CD4-positive, CD25-positive, alpha-beta regulatory T cell (primary cell): ENCODE results near the gene GABPB1. TPM values are rescaled to one million over a fixed set of nuclear protein-coding genes. Genes with fewer than 3 reads are reported as not detected.
A peak's percentile ranks its signal among the peaks of the same experiment; 100 is the strongest.
"Not testable (repeated sequence)": the region's sequence is repeated elsewhere in the genome, so short reads cannot be mapped to it uniquely, and the experiment has no call there.

ENCODE experiments used
- ATAC-seq, 2 donors: fragments of 150-1000 bp; cut with Tn5 transposase; one replicate each; pipeline ENCODE4 v1.10.0; 2021; ENCODE audit warnings: low read depth in 2 of 2, moderate number of reproducible peaks in 2 of 2, moderate library complexity in 1 of 2
- DNase-seq, 3 donors: peaks; one replicate each; pipeline versions ENCODE4 v3.0.0 to v3.0.0-alpha.2; 2012 to 2022; ENCODE audit warnings: mixed read lengths in 1 of 3
- H3K27ac ChIP-seq: one replicate; pipeline ENCODE4 v1.7.0; 2013; ENCODE audit warnings: mild to moderate bottlenecking, low read length; ENCODE audit not compliant: insufficient read depth, poor library complexity, severe bottlenecking
- H3K27me3 ChIP-seq: one replicate; pipeline ENCODE4 v1.7.0; 2013; ENCODE audit warnings: low read length; ENCODE audit not compliant: control insufficient read depth, insufficient read depth
- H3K36me3 ChIP-seq: one replicate; pipeline ENCODE4 v1.7.0; 2013; ENCODE audit warnings: mild to moderate bottlenecking, low read length, moderate library complexity; ENCODE audit not compliant: control insufficient read depth, insufficient read depth
- H3K4me1 ChIP-seq: 2 replicates; pipeline ENCODE4 v1.7.0; 2013; ENCODE audit warnings: mild to moderate bottlenecking, low read length; ENCODE audit not compliant: insufficient read depth, control insufficient read depth, poor library complexity, severe bottlenecking
- H3K4me3 ChIP-seq: one replicate; pipeline ENCODE4 v1.7.0; 2013; ENCODE audit warnings: low read depth, mild to moderate bottlenecking, low read length, moderate library complexity
- H3K9me3 ChIP-seq, 2 experiments: 1 replicate in 1 of 2; 2 replicates in 1 of 2; pipeline ENCODE4 v1.7.0; 2013; ENCODE audit warnings: low read length in 2 of 2, mild to moderate bottlenecking in 1 of 2, moderate library complexity in 1 of 2; ENCODE audit not compliant: control insufficient read depth in 2 of 2
- H3K27ac Mint-ChIP-seq, 3 donors: one replicate each; pipeline ENCODE4 v1.8.0; 2020 to 2022; ENCODE audit warnings: mild to moderate bottlenecking in 3 of 3, mixed read lengths in 3 of 3, moderate library complexity in 2 of 3
- H3K27me3 Mint-ChIP-seq: one replicate; pipeline ENCODE4 v1.8.0; 2022; ENCODE audit warnings: mild to moderate bottlenecking, mixed read lengths
- H3K36me3 Mint-ChIP-seq: one replicate; pipeline ENCODE4 v1.8.0; 2020; ENCODE audit warnings: mixed read lengths
- H3K4me1 Mint-ChIP-seq, 4 donors: one replicate each; pipeline ENCODE4 v1.8.0; 2020 to 2022; ENCODE audit warnings: mixed read lengths in 4 of 4, mild to moderate bottlenecking in 1 of 4
- H3K4me3 Mint-ChIP-seq, 4 donors: one replicate each; pipeline ENCODE4 v1.8.0; 2020 to 2022; ENCODE audit warnings: mild to moderate bottlenecking in 4 of 4, mixed read lengths in 4 of 4, moderate library complexity in 3 of 4
- H3K9me3 Mint-ChIP-seq, 7 donors: one replicate each; pipeline ENCODE4 v1.8.0; 2020 to 2022; ENCODE audit warnings: mixed read lengths in 7 of 7, mild to moderate bottlenecking in 3 of 7, moderate library complexity in 2 of 7
- polyA plus RNA-seq, 4 donors: library from polyadenylated mRNA; unstranded; fragments of 300-500 nt; fragmentation: Illumina TruSeq; gene quantifications; one replicate each; pipeline ENCODE4 v1.2.3, GENCODE V29; 2021
- total RNA-seq: library from RNA; stranded (reverse); gene quantifications from one replicate; pipeline ENCODE4 v1.2.3, GENCODE V29; 2022

The GABPB1 gene
- total RNA-seq, result 31.0 TPM
- 10 to 100 TPM; 29.9 to 38.3 (median 34.2) TPM for polyA plus RNA-seq

DNA sequence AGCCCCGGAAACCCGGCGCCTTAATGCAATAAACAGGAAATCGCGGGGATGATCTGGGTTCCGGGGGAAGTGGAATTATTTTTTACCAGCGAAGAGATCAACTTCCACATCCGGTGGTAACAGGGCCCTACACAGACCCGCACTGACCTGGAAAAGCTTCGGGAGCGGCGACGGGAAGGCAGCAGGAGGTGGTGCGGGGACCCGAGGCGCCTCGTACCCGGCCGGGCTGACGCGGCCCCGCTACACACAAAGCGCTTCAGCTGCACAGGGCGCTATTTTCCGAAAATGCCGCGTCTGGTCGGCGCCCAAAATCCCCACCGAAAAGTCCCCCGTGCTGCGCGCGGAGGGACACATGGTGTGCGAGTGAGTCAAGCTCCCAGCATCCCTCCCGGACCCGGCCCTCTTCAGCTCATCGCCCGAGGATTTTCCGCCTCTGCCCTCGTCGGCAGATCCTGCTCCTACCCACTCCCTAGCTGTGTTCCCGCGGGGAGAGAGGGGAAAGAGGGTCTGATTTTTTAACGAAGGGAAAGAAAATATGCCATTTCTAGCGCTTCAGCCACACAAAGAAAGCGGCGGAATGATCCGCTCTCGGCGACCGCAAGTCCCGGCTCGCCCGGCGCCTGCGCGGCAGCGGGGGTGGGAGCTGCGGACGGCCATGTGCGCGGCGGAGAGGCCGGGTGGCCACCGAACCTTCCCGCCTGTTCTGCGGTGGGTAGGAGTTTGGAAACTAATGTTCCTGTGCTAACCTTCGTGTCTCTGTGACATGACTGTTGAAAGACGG lies at the start of gene GABPB1:
Gene GABPB1 (minus strand): TSS at position 361 of the 781 bp plus-strand sequence. CDS start 45,400 bp downstream, outside the sequence.
- peaks cover 53% of the 10 kb centered on the region for H3K4me1 ChIP-seq
- H3K36me3 Mint-ChIP-seq, result peaks cover 26% of the 10 kb centered on the region
- peak within 1 kb of the TSS; percentile 95 to 99 (median 98) for H3K4me3 Mint-ChIP-seq
- no peaks in the 10 kb centered on the region for H3K9me3 ChIP-seq
- H3K27ac ChIP-seq, result peak within 1 kb of the TSS; percentile 99
- H3K27ac Mint-ChIP-seq, result peak within 1 kb of the TSS; percentile 99
- peaks cover 27 to 61% (median 50%) of the 10 kb centered on the region in 4 donors for H3K4me1 Mint-ChIP-seq
- ATAC-seq, result peak; percentile 47 to 51
- H3K36me3 ChIP-seq, result no peaks in the 10 kb centered on the region
- DNase-seq, result peak; percentile 76 to 95 (median 90)
- H3K27me3 Mint-ChIP-seq, result peaks cover 10% of the 10 kb centered on the region
- H3K27me3 ChIP-seq, result no peaks in the 10 kb centered on the region
- H3K4me3 ChIP-seq, result peak within 1 kb of the TSS; percentile 99
- peaks cover 0 to 3% (median 0%) of the 10 kb centered on the region in 7 donors for H3K9me3 Mint-ChIP-seq

DNA sequence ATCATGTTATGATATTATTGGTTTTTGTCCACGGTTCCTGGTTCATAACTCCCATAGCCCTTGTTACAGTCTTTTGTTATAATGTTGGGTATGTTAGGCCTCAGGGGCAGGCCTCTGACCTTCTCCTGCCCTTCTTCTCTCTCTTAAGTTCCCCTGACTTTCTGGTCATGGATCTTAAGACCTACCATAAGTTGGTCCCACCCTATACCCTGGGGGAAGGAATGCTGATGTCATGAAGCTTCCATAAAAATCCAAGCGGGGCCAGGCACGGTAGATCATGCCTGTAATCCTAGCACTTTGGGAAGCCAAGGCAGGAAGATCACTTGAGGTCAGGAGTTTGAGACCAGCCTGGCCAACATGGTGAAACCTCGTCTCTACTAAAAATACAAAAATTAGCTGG lies 36.6 kb upstream of the GABPB1 start:
- not testable (repeated sequence) for H3K9me3 ChIP-seq, ATAC-seq, H3K4me3 Mint-ChIP-seq, H3K4me3 ChIP-seq, H3K9me3 Mint-ChIP-seq, H3K36me3 Mint-ChIP-seq, H3K4me1 ChIP-seq, H3K36me3 ChIP-seq, H3K27me3 ChIP-seq, H3K4me1 Mint-ChIP-seq, H3K27ac Mint-ChIP-seq, H3K27me3 Mint-ChIP-seq, H3K27ac ChIP-seq, DNase-seq

DNA sequence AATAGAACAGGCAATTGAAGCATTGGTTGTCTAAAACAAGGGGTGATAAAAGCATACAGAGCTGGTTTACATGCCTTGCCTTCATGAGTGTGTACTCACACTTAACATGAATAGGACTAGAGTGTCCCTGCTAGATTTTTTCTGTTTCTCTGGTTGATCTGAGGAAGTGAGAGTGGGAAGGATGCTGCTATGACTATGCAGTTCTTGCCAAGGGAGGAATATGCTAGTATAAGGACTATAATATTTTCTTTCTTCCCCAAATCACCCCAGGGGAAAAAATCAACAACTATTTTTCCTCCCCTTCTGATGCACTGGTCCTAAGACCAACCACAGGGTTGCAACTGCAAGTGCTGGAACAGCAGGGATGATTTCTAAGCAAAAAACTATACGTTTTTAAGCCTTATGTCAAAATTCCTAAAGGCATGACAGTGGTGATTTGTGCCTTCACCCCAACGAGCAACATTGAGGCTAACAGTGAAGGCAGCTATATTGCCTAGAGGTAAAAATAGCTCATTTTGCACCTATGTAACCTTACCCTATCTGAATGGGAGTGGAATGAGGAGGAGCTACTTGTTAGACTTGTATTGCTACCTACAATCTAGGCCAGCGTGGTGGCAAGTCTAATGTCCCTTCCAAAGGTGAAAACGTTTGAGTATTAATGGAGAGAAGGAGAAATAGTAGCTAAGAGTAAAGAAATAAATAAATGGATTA lies 35.7 kb upstream of the GABPB1 start:
- DNase-seq, result no peak
- H3K36me3 Mint-ChIP-seq, result peaks cover 5% of the 10 kb centered on the region

DNA sequence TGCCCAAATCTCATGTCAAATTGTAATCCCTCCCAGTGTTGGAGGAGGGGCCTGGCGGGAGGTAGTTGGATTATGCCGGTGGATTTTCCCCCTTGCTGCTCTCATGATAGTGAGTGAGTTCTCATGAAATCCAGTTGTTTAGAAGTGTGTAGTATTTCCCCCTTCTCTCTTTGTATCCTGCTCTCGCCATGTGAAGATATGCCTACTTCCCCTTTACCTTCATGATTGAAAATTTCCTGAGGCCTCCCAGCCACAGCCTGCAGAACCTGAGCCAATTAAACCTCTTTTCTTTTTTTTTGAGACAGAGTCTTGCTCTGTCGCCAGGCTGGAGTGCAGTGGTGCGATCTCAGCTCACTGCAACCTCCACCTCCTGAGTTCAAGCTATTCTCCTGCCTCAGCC lies 27.4 kb upstream of the GABPB1 start:
- H3K36me3 ChIP-seq, H3K36me3 Mint-ChIP-seq, H3K4me3 ChIP-seq: not testable (repeated sequence)

More for the DNA sequence above, 35.7 kb upstream of the GABPB1 start:
- Histone ChIP-seq H3K9me3 (no peaks in the 10 kb centered on the region), H3K27ac (no peak overlapping the region), H3K4me1 (no peaks in the 10 kb centered on the region), H3K36me3 (no peaks in the 10 kb centered on the region), H3K27me3 (no peaks in the 10 kb centered on the region), H3K4me3 (no peak overlapping the region)
- Mint-ChIP-seq H3K27ac (no peak overlapping the region), H3K27me3 (no peaks in the 10 kb centered on the region), H3K4me1 (no peaks in the 10 kb centered on the region), H3K4me3 (no peak overlapping the region), H3K9me3 (peaks cover 0 to 1% (median 0%) of the 10 kb centered on the region in 7 donors)
- no peak for ATAC-seq

DNA sequence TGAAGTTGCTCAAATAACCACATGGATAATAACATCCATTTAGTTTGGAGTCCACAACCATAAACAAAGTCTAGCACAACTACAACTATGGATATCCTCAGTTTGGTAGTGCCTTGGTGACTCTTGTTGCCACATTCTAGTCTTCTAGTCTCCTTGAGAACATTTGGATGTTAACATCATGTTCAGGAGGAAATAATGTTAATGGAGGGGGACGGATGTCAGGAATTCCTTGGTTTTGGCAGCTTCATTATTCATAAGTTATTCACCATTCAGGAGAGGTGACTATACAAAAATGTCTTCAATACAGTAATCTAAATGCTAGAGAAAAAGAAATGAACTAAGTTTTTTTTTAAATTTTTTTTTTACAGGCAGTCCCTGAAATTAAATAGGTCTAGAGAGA lies 26.4 kb upstream of the GABPB1 start:
- peaks cover 2 to 11% (median 7%) of the 10 kb centered on the region in 4 donors for H3K4me1 Mint-ChIP-seq
- Histone ChIP-seq H3K27me3 (no peaks in the 10 kb centered on the region), H3K27ac (no peak overlapping the region), H3K36me3 (no peaks in the 10 kb centered on the region), H3K4me1 (no peaks in the 10 kb centered on the region), H3K9me3 (no peaks in the 10 kb centered on the region), H3K4me3 (no peak overlapping the region)
- H3K27ac Mint-ChIP-seq, result no peak overlapping the region
- no peak overlapping the region for H3K4me3 Mint-ChIP-seq
- H3K27me3 Mint-ChIP-seq, result no peaks in the 10 kb centered on the region
- DNase-seq (no peak), ATAC-seq (no peak)
- H3K36me3 Mint-ChIP-seq, result peaks cover 7% of the 10 kb centered on the region
- H3K9me3 Mint-ChIP-seq, result peaks cover 0 to 2% (median 0%) of the 10 kb centered on the region in 7 donors

More for the DNA sequence above, 27.4 kb upstream of the GABPB1 start:
- not testable (repeated sequence) for H3K4me3 Mint-ChIP-seq, H3K9me3 ChIP-seq, H3K27ac ChIP-seq, H3K27me3 ChIP-seq, H3K9me3 Mint-ChIP-seq, H3K27me3 Mint-ChIP-seq, DNase-seq, ATAC-seq, H3K4me1 ChIP-seq
- H3K4me1 Mint-ChIP-seq, result peaks cover 2 to 11% (median 7%) of the 10 kb centered on the region in 4 donors
- H3K27ac Mint-ChIP-seq, result peak overlapping the region in 1 of 3 donors; percentile 26

DNA sequence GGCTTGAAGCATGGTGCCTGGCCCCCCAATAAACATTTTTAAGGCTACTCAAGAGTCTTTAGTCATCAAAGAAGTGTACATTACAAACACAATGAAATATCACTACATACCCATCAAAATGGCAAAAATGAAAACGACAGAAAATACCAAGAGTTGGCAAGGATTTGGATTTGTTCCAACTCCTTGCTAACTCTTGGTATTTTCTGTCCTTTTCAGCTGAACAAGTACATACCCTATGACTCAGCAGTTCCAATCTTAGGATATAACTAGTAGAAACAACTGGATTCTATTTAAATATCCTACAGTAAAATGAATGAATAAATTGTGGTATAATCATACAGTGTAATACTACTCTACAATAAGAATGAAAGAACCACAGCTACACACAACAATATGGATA lies 25.1 kb upstream of the GABPB1 start:
- Mint-ChIP-seq H3K36me3 (peaks cover 7% of the 10 kb centered on the region), H3K27ac (no peak overlapping the region)
- no peak for DNase-seq

DNA sequence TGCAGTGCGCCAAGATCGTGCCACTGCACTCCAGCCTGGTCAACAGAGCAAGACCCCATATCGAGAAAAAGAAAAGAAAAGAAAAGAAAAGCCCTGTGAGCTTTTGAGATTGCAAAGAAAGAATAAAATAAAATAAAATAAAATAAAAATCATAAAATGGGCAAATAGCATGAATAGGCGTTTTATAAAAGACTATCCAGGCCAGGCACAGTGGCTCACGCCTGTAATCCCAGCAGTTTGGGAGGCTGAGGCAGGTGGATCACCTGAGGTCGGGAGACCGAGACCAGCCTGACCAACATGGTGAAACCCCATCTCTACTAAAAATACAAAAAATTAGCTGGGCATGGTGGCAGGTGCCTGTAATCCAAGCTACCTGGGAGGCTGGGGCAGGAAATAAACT lies 24.4 kb upstream of the GABPB1 start:
- H3K27me3 ChIP-seq, H3K4me1 ChIP-seq, H3K27ac ChIP-seq, H3K4me3 ChIP-seq, H3K36me3 ChIP-seq, DNase-seq, H3K27me3 Mint-ChIP-seq, H3K9me3 ChIP-seq, ATAC-seq, H3K9me3 Mint-ChIP-seq, H3K27ac Mint-ChIP-seq, H3K36me3 Mint-ChIP-seq, H3K4me3 Mint-ChIP-seq: not testable (repeated sequence)
- peaks cover 2 to 11% (median 7%) of the 10 kb centered on the region in 4 donors for H3K4me1 Mint-ChIP-seq

More for the DNA sequence above, 25.1 kb upstream of the GABPB1 start:
- ATAC-seq, result no peak
- Mint-ChIP-seq H3K4me1 (peaks cover 2 to 11% (median 7%) of the 10 kb centered on the region in 4 donors), H3K9me3 (peaks cover 0 to 2% (median 0%) of the 10 kb centered on the region in 7 donors), H3K4me3 (no peak overlapping the region), H3K27me3 (no peaks in the 10 kb centered on the region)
- Histone ChIP-seq H3K9me3 (no peaks in the 10 kb centered on the region), H3K36me3 (no peaks in the 10 kb centered on the region), H3K4me3 (no peak overlapping the region), H3K27me3 (no peaks in the 10 kb centered on the region), H3K4me1 (no peaks in the 10 kb centered on the region), H3K27ac (no peak overlapping the region)
